Activated CD4-positive, alpha-beta T cell treated with anti-CD3 and anti-CD28 coated beads for 24 hours (primary cell): ENCODE data around the gene DDX31.

Experiments used
- DNase-seq, 2 donors: peaks; one replicate each; pipeline ENCODE4 v3.0.0-alpha.2; 2020; ENCODE audit warnings: low read depth in 2 of 2

The DDX31 gene

DNA sequence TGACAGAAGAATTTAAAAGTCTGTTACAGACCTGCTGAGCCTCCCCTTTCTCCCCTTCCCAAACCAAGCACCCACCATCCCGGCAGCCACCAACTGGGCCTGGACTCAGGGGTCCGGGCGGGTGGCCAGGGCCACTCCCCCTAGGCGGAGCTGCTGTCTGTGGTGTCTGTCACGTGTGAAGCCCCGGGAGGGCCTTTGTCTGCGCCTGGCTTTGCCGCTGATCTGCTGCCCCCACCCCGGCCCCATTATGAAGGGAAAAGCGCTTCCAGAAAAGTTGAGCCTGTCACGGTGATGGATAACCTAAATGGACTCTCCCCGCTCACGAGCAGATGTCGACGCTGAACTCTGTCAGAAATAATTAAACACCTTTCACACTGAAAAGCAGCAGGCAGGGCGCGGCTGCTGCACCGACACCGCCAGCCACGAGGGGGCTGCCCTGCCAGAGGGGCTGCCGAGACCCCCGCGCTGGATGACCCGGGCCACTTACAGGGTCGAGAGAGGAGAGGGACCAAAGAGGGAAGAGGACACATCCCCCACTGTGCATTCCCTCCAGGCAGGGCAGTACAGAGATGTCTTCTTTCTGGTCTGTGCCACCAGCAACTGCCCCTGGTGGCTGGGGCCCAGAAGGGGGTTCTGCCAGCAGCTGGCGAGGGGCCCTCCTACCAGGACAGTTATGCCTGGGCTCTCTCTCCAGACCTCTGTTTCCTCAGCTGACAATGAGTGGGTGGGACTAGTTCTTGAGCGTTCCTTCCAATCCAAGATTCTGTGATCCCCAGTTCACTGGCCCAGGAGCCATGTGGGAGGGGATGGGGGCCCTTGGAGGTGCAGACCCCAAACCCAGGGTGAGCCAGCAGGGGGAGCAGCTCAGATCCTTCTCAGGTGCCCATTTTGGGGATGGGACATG lies 123.4 kb downstream of the DDX31 start:
- no peak for DNase-seq

DNA sequence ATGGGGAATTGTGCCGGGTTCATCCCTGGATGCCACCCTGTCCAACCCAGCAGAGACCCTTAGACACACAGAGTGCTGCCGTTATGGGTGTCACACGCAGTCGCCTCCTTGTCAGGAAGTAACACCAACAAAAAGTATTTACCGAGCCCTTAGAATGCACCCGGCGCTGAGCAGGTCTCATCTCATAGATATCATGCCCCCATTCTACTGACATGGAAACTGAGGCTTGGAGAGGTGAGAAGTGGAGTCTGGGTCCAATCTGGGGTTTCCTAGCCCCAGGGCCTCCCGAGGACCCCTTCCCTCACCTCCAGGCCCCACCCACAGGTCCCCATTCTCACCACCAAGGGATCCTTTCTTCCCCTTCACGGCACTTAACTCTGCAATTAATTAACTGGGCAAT lies 124.2 kb downstream of the DDX31 start:
- DNase-seq = no peak

DNA sequence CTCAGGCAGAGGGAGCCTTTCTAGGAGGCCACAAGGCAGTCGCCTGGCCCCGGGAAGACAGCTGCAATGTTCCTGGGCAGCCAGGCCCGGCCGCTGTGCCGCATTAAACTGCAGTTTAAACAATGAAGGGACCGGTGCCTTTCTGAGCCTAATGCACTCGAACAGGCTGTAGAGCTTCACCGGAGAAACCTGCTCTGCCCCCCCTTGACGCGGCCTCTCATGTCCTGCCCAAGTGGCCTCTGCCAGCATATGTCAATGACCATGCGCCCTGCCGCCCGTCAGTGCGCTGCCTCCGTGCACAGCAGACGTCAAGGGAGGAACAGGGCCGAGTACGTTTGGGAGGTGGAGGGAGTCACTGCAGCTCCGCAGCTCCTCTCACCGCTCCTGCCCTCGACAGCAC lies 125.8 kb downstream of the DDX31 start:
- no peak for DNase-seq

DNA sequence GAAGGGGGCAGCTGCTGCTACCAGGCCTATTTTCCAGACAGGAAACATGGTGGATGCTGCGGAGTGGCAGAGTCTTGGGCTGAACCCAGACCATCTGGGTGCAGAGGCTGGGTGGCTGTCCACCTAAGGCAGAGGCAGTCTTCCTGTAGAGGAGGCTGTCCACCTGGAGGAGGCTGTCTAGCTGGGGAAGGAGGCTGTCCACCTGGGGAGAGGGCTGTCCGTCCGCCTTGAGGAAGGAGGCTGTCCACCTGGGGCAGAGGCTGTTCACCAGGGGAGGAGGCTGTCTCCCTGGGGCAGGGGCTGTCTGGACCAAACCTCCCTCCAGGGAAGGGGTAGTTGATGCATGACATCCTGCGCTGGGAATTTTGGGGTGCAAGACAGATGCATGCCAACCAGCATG lies 126.5 kb downstream of the DDX31 start:
- DNase-seq = no peak
